ENCODE measurements around the gene TRPM7. TPM values are rescaled to one million over a fixed set of nuclear protein-coding genes. Genes with fewer than 3 reads are reported as not detected.

Gene TRPM7
- total and polyA plus RNA-seq, 9 of the 15 experiments (the other 6 are each of a cell fraction or from before 2014, with no cell fraction given) = 12.3 to 59.2 (median 31.5) TPM

GRCh38 chr15:50590288-50590687 lies 96.3 kb downstream of the TRPM7 start (continued):
- TF ChIP-seq FOXM1 (IDR thresholded peaks at IDR 0.05; ENCODE audit: low read depth) = no peak
- TF ChIP-seq FOXM1 (CRISPR knock-in tag; IDR thresholded peaks at IDR 0.05; ENCODE audit: low read depth) = no peak
- TF ChIP-seq RBM22 (IDR thresholded peaks at IDR 0.05; ENCODE audit: low read depth, low read length, poor library complexity, severe bottlenecking) = no peak
- no peak for TF ChIP-seq MTA3 (IDR thresholded peaks at IDR 0.05; ENCODE audit: borderline replicate concordance)
- no peak for TF ChIP-seq ATF7 (IDR thresholded peaks at IDR 0.05)
- no peak for TF ChIP-seq NR0B1 (IDR thresholded peaks at IDR 0.05; ENCODE audit: partially characterized antibody)
- TF ChIP-seq PHF8 (IDR thresholded peaks at IDR 0.05; ENCODE audit: borderline replicate concordance, low read length) = no peak
- no peak for TF ChIP-seq RAD51 (IDR thresholded peaks at IDR 0.05; ENCODE audit: borderline replicate concordance, low read depth)
- TF ChIP-seq THRB (CRISPR knock-in tag; conservative IDR thresholded peaks at IDR 0.05) = no peak
- no peak for TF ChIP-seq BCOR (IDR thresholded peaks at IDR 0.05)
- TF ChIP-seq ZBTB17 (CRISPR knock-in tag; IDR thresholded peaks at IDR 0.05) = no peak
